Psoas muscle (tissue), 8 donors: ENCODE measurements around the gene NR2E1. TPM values are rescaled to one million over a fixed set of nuclear protein-coding genes. Genes with fewer than 3 reads are reported as not detected.

ENCODE experiments used
- ATAC-seq, 4 donors: fragments of 200-7000 bp; cut with Tn5 transposase; one replicate each; pipeline ENCODE4 v1.9.1; 2020; ENCODE audit warnings: moderate library complexity in 3 of 4, mild to moderate bottlenecking in 2 of 4
- DNase-seq, 2 donors: peaks; one replicate each; pipeline ENCODE4 v3.0.0-alpha.2; 2020
- H3K27ac ChIP-seq: fragments of 200-600 bp; one replicate; pipeline ENCODE4 v1.8.0; 2022
- H3K27me3 ChIP-seq, 3 donors: fragments of 200-600 bp in 1 of 3; one replicate each; pipeline versions ENCODE4 v1.6.1 to v1.8.0; 2013 to 2022; ENCODE audit warnings: low read length in 2 of 3, mild to moderate bottlenecking in 2 of 3, moderate library complexity in 1 of 3; ENCODE audit not compliant: insufficient read depth in 3 of 3
- H3K36me3 ChIP-seq, 2 donors: fragments of 200-600 bp in 1 of 2; one replicate each; pipeline versions ENCODE4 v1.6.1 to v1.8.0; 2013 to 2022; ENCODE audit warnings: low read depth in 1 of 2, mild to moderate bottlenecking in 1 of 2, moderate library complexity in 1 of 2; ENCODE audit not compliant: insufficient read depth in 1 of 2
- H3K4me1 ChIP-seq: fragments of 200-600 bp; one replicate; pipeline ENCODE4 v1.8.0; 2022
- H3K4me3 ChIP-seq: fragments of 200-600 bp; one replicate; pipeline ENCODE4 v1.8.0; 2022; ENCODE audit warnings: mild to moderate bottlenecking
- H3K9me3 ChIP-seq: fragments of 200-600 bp; one replicate; pipeline ENCODE4 v1.8.0; 2022
- CTCF ChIP-seq: fragments of 200-600 bp; IDR thresholded peaks from one replicate; pipeline ENCODE4 v1.8.0; 2022; ENCODE audit warnings: antibody characterized with exemption
- WGBS, 3 donors: extraction: QIAGEN DNeasy Blood & Tissue Kit; methylation state at CpG; one replicate each; pipeline versions ENCODE4 v1.1.6 to v1.1.7; 2013; 5-methylcytosine and 5-hydroxymethylcytosine counted together
- intact Hi-C, 2 donors: fragments of 100-400 bp; cut with DNase I; formaldehyde crosslinking; loops; one replicate each; pipeline versions ENCODE4 v1.11.0 to v1.14.2; 2022
- polyA plus RNA-seq, 3 donors: library from polyadenylated mRNA; stranded (reverse); fragments of 200-250 nt; gene quantifications; one replicate each; pipeline ENCODE4 v1.2.3, GENCODE V29; 2013
- total RNA-seq, 4 donors: library from RNA; stranded (reverse); fragmentation: NEBNext Ultra II Directional in 2 of 4; extraction: Animal tissue kit (Norgen Biotek cat#: 25700) in 2 of 4; gene quantifications; one replicate each; pipeline versions ENCODE4 v1.2.1 to v1.2.4, GENCODE V29; 2021 to 2023
- donor health status: healthy with polysubstance abuse.
- donor health status: DM: no; HTN: no; CAD: no; lungs with moderate emphysema.
- donor health status: Bipolar disorder and iron deficiency.
- donor health status: healthy.
- donor health status: DM: yes; HTN: yes; CAD: no.
- donor health status: DM: no; HTN: no; CAD: no.
- donor health status: DM: no; HTN: no; CAD: no.
- donor health status: DM: yes; HTN: yes; CAD: no.

The NR2E1 gene
- total and polyA plus RNA-seq, 7 donors: 0.01 TPM; not detected in 6

- DNase-seq: no peak
- no peaks in the 10 kb centered on the region for H3K36me3 ChIP-seq
- intact Hi-C loops: no loop called here
- no peaks in the 10 kb centered on the region for H3K9me3 ChIP-seq
- H3K27me3 ChIP-seq: peaks cover 0 to 93% (median 39%) of the 10 kb centered on the region in 3 donors
- peak overlapping the region; percentile 41 for H3K4me3 ChIP-seq
- no peak overlapping the region for H3K27ac ChIP-seq
- H3K4me1 ChIP-seq: no peaks in the 10 kb centered on the region
- peak; percentile 8 for TF ChIP-seq CTCF
- peak in 2 of 4 donors; percentile 39 to 68 for ATAC-seq
- 1 to 2% (median 1%) methylated on average over 36 to 38 of the region's 38 CpGs for WGBS, 3 donors
Observed at GRCh38 chr6:108175592-108176279, 9.9 kb downstream of the NR2E1 start.

- Histone ChIP-seq H3K9me3 (no peaks in the 10 kb centered on the region), H3K27me3 (peaks cover 0 to 89% (median 35%) of the 10 kb centered on the region in 3 donors), H3K36me3 (no peaks in the 10 kb centered on the region), H3K4me1 (no peaks in the 10 kb centered on the region), H3K27ac (no peak overlapping the region), H3K4me3 (peak overlapping the region; percentile 41)
- ATAC-seq (peak in 2 of 4 donors; percentile 13 to 38), DNase-seq (no peak)
- intact Hi-C loops: no loop called here
- 13 to 15% (median 14%) methylated on average over 43 to 46 of the region's 46 CpGs for WGBS, 3 donors
- TF ChIP-seq CTCF: no peak
Observed at GRCh38 chr6:108176281-108177089, 10.7 kb downstream of the NR2E1 start.

- Histone ChIP-seq H3K27ac (no peak overlapping the region), H3K36me3 (no peaks in the 10 kb centered on the region), H3K4me3 (no peak overlapping the region), H3K4me1 (no peaks in the 10 kb centered on the region), H3K27me3 (peaks cover 0 to 64% (median 23%) of the 10 kb centered on the region in 3 donors), H3K9me3 (no peaks in the 10 kb centered on the region)
- 18 to 38% (median 27%) methylated on average over 4 of the region's 4 CpGs for WGBS, 3 donors
- ATAC-seq: no peak
- TF ChIP-seq CTCF: no peak
- no peak for DNase-seq
- intact Hi-C loops: no loop called here
Observed at GRCh38 chr6:108179741-108180140, 13.9 kb downstream of the NR2E1 start.

GRCh38 chr6:108180266-108180665, 14.4 kb downstream of the NR2E1 start:
- intact Hi-C loops: no loop called here
- Histone ChIP-seq H3K27ac (no peak overlapping the region), H3K4me3 (no peak overlapping the region), H3K4me1 (no peaks in the 10 kb centered on the region), H3K9me3 (no peaks in the 10 kb centered on the region), H3K36me3 (no peaks in the 10 kb centered on the region), H3K27me3 (peaks cover 0 to 58% (median 22%) of the 10 kb centered on the region in 3 donors)
- DNase-seq (no peak), ATAC-seq (no peak)
- TF ChIP-seq CTCF: no peak
- WGBS, 3 donors: 12 to 35% (median 30%) methylated on average over 1 of the region's 1 CpG
